Esophagus muscularis mucosa (tissue), 4 donors: ENCODE results near the gene L1CAM. TPM values are rescaled to one million over a fixed set of nuclear protein-coding genes. Genes with fewer than 3 reads are reported as not detected.

Source experiments
- DNase-seq: peaks from one replicate; pipeline ENCODE4 v3.0.0-alpha.2; 2017; ENCODE audit errors: extremely low spot score
- H3K27ac ChIP-seq, 4 donors: fragments of 200-600 bp; sonication (generic); replicated peaks in 1 of 4; 1 replicate in 3 of 4; 2 replicates in 1 of 4; pipeline ENCODE4 v1.5.1; 2016 to 2019; ENCODE audit warnings: mild to moderate bottlenecking in 1 of 4
- H3K27me3 ChIP-seq, 4 donors: fragments of 200-600 bp; sonication (generic); one replicate each; pipeline versions ENCODE4 v1.5.1 to v1.6.0; 2016 to 2019
- H3K36me3 ChIP-seq, 4 donors: fragments of 200-600 bp; sonication (generic); one replicate each; pipeline ENCODE4 v1.5.1; 2016 to 2019
- H3K4me1 ChIP-seq, 4 donors: fragments of 200-600 bp; sonication (generic); one replicate each; pipeline ENCODE4 v1.5.1; 2016 to 2019
- H3K4me3 ChIP-seq, 4 donors: fragments of 200-600 bp; sonication (generic); 1 replicate in 2 of 4; 2 replicates in 2 of 4; pipeline ENCODE4 v1.5.1; 2016 to 2019; ENCODE audit warnings: mild to moderate bottlenecking in 4 of 4, moderate library complexity in 1 of 4
- H3K9me3 ChIP-seq, 4 donors: fragments of 200-600 bp; sonication (generic); 1 replicate in 3 of 4; 2 replicates in 1 of 4; pipeline ENCODE4 v1.5.1; 2016 to 2019
- CTCF ChIP-seq, 3 experiments: fragments of 200-600 bp in 2 of 3; fragments of 450-650 bp in 1 of 3; sonication (generic) in 2 of 3; IDR thresholded peaks; one replicate each; pipeline ENCODE4 v1.5.1; 2017 to 2019; ENCODE audit warnings: antibody characterized with exemption in 3 of 3, mild to moderate bottlenecking in 2 of 3, moderate library complexity in 1 of 3
- EP300 ChIP-seq: sonication (generic); formaldehyde crosslinking; IDR thresholded peaks from one replicate; pipeline ENCODE4 v1.6.1; 2017; ENCODE audit warnings: antibody characterized with exemption
- POLR2A ChIP-seq: fragments of 450-650 bp; IDR thresholded peaks from one replicate; pipeline ENCODE4 v1.6.1; 2017; ENCODE audit warnings: antibody characterized with exemption, moderate library complexity, mild to moderate bottlenecking, low read depth
- POLR2AphosphoS5 ChIP-seq, 2 donors: sonication (generic); formaldehyde crosslinking; IDR thresholded peaks; one replicate each; pipeline ENCODE4 v1.6.1; 2017; ENCODE audit warnings: antibody characterized with exemption in 2 of 2
- WGBS: methylation state at CpG from one replicate; pipeline ENCODE4 v1.1.5; 2018; 5-methylcytosine and 5-hydroxymethylcytosine counted together
- intact Hi-C: fragments of 100-400 bp; cut with DNase I; formaldehyde crosslinking; loops from one replicate; pipeline ENCODE4 v1.15.1; 2023
- total RNA-seq, 4 donors: library from RNA; depleted of rRNA; stranded (reverse); fragments of >200 nt; gene quantifications; one replicate each; pipeline versions ENCODE4 v1.1.0 to v1.2.1, GENCODE V29; 2016

The L1CAM gene
- total RNA-seq, 4 donors from 2014 or later, result 22.4 to 47.9 (median 30.0) TPM

GRCh38 chrX:153830640-153831428, 55.1 kb downstream of the L1CAM start:
- WGBS, result 18% methylated on average over 52 of the region's 102 CpGs
- no peak for DNase-seq
- intact Hi-C loops, result no loop called here
- Histone ChIP-seq H3K9me3 (no peaks in the 10 kb centered on the region), H3K4me3 (peak overlapping the region; percentile 55 to 67 (median 60)), H3K27me3 (peaks cover 0 to 5% (median 0%) of the 10 kb centered on the region in 4 donors), H3K4me1 (peaks cover 10 to 33% (median 25%) of the 10 kb centered on the region in 4 donors), H3K36me3 (no peaks in the 10 kb centered on the region), H3K27ac (no peak overlapping the region)
- TF ChIP-seq POLR2AphosphoS5 (IDR thresholded peaks at IDR 0.05) (no peak), EP300 (no peak), POLR2A (no peak), CTCF (IDR thresholded peaks at IDR 0.05) (no peak)

- DNase-seq, result no peak
- Histone ChIP-seq H3K27ac (peak within 1 kb of the TSS; percentile 68 to 75 (median 74)), H3K4me1 (peaks cover 10 to 33% (median 25%) of the 10 kb centered on the region in 4 donors), H3K9me3 (no peaks in the 10 kb centered on the region), H3K36me3 (no peaks in the 10 kb centered on the region), H3K4me3 (peak within 1 kb of the TSS; percentile 55 to 67 (median 60)), H3K27me3 (peaks cover 0 to 5% (median 0%) of the 10 kb centered on the region in 4 donors)
- intact Hi-C loops, result no loop called here
- TF ChIP-seq POLR2AphosphoS5 (IDR thresholded peaks at IDR 0.05), result no peak
- TF ChIP-seq CTCF (IDR thresholded peaks at IDR 0.05), result no peak
- no peak for TF ChIP-seq EP300
- TF ChIP-seq POLR2A, result no peak
- WGBS, result 23% methylated on average over 31 of the region's 97 CpGs
Measured at GRCh38 chrX:153829799-153830639, 56.0 kb downstream of the L1CAM start, which contains the start of gene PDZD4. Gene PDZD4 (minus strand): TSS chrX:153830544. CDS start chrX:153830298, 246 bp downstream.

- no CpG with 5 or more reads among the region's 27 CpGs for WGBS
- intact Hi-C loops, result no loop called here
Measured at GRCh38 chrX:153829549-153829798, 56.5 kb downstream of the L1CAM start.

More at GRCh38 chrX:153829549-153829798, 56.5 kb downstream of the L1CAM start:
- Histone ChIP-seq H3K27ac (peak overlapping the region; percentile 68 to 75 (median 74)), H3K27me3 (peaks cover 0 to 5% (median 0%) of the 10 kb centered on the region in 4 donors), H3K9me3 (no peaks in the 10 kb centered on the region), H3K4me3 (peak overlapping the region; percentile 55 to 67 (median 60)), H3K36me3 (no peaks in the 10 kb centered on the region), H3K4me1 (peaks cover 10 to 33% (median 25%) of the 10 kb centered on the region in 4 donors)
- DNase-seq, result no peak
- TF ChIP-seq CTCF (IDR thresholded peaks at IDR 0.05), result no peak
- TF ChIP-seq POLR2A, result no peak
- TF ChIP-seq EP300, result no peak
- no peak for TF ChIP-seq POLR2AphosphoS5 (IDR thresholded peaks at IDR 0.05)
